ENCODE data around the gene TIMM13. TPM values are rescaled to one million over a fixed set of nuclear protein-coding genes. Genes with fewer than 3 reads are reported as not detected.

The TIMM13 gene
- total and polyA plus RNA-seq, 10 of the 15 experiments (the other 5 are each of a cell fraction or from before 2014, with no cell fraction given): 9.9 to 205 (median 63.6) TPM

GRCh38 chr19:2476451-2477140 is 49.2 kb upstream of the TIMM13 start (continued):
- TF ChIP-seq TCF3 (IDR thresholded peaks at IDR 0.05; ENCODE audit: borderline replicate concordance, insufficient read depth, low read depth, low read length) (no peak), PAX8 (IDR thresholded peaks at IDR 0.05) (no peak), POLR2AphosphoS2 (IDR thresholded peaks at IDR 0.05; ENCODE audit: low read depth, low read length) (no peak), IKZF1 (conservative IDR thresholded peaks at IDR 0.05) (no peak; the same call in 1 of the 2 replicates), RELB (IDR thresholded peaks at IDR 0.05; ENCODE audit: low read depth) (no peak; the same call in 1 of the 2 replicates), NR2F1 (conservative IDR thresholded peaks at IDR 0.05) (no peak), HCFC1 (IDR thresholded peaks at IDR 0.05; ENCODE audit: low read length) (no peak), SMC3 (IDR thresholded peaks at IDR 0.05; ENCODE audit: borderline replicate concordance, low read length) (no peak), CHD2 (IDR thresholded peaks at IDR 0.05; ENCODE audit: borderline replicate concordance, low read depth, low read length) (no peak), FOXK2 (IDR thresholded peaks at IDR 0.05) (no peak), CHD1 (IDR thresholded peaks at IDR 0.05; ENCODE audit: low read depth, low read length) (peak; percentile 9; the same call in 1 of the 2 replicates), NKRF (conservative IDR thresholded peaks at IDR 0.05) (0 out of 2 replicates have a peak, but pooled peaks have one; percentile 42), SREBF1 (IDR thresholded peaks at IDR 0.05; ENCODE audit: low read length) (no peak), CTCF (IDR thresholded peaks at IDR 0.05 in 2 of 3, conservative IDR thresholded peaks at IDR 0.05 in 1 of 3; ENCODE audit: control insufficient read depth in 2 of 3, extremely low read depth in 1 of 3, insufficient read depth in 1 of 3, low read depth in 3 of 3, low read length in 3 of 3) (no peak), ZSCAN29 (IDR thresholded peaks at IDR 0.05) (no peak), BHLHE40 (IDR thresholded peaks at IDR 0.05; ENCODE audit: borderline replicate concordance in 1 of 2, low read depth in 2 of 2, low read length in 1 of 2) (peak in 1 of 2 experiments; percentile 4; a peak in 1 of 4 replicates), CREB1 (IDR thresholded peaks at IDR 0.05; ENCODE audit: low read depth) (0 out of 2 replicates have a peak, but pooled peaks have one; percentile 27), NR2C2 (IDR thresholded peaks at IDR 0.05; ENCODE audit: borderline replicate concordance, control insufficient read depth, insufficient read length, low read depth) (no peak), SUZ12 (IDR thresholded peaks at IDR 0.05; ENCODE audit: unreplicated experiment) (no peak), STAT3 (IDR thresholded peaks at IDR 0.05; ENCODE audit: low read depth, low read length) (no peak), CREM (IDR thresholded peaks at IDR 0.05; ENCODE audit: low read depth) (no peak), CHD4 (IDR thresholded peaks at IDR 0.05) (no peak)
- TF ChIP-seq, protein P1, sequence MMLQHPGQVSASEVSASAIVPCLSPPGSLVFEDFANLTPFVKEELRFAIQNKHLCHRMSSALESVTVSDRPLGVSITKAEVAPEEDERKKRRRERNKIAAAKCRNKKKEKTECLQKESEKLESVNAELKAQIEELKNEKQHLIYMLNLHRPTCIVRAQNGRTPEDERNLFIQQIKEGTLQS (IDR thresholded peaks at IDR 0.05; ENCODE audit: borderline replicate concordance, extremely low read depth, low read depth, low read length): no peak
- TF ChIP-seq, protein P2, sequence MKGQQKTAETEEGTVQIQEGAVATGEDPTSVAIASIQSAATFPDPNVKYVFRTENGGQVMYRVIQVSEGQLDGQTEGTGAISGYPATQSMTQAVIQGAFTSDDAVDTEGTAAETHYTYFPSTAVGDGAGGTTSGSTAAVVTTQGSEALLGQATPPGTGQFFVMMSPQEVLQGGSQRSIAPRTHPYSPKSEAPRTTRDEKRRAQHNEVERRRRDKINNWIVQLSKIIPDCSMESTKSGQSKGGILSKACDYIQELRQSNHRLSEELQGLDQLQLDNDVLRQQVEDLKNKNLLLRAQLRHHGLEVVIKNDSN (IDR thresholded peaks at IDR 0.05; ENCODE audit: borderline replicate concordance, extremely low read length, insufficient read depth, low read depth, low read length): no peak
